Astrocyte (in vitro differentiated cells and primary cell): ENCODE results near the gene ZNF469. TPM values are rescaled to one million over a fixed set of nuclear protein-coding genes. Genes with fewer than 3 reads are reported as not detected.

Experiments used
- DNase-seq: peaks from one replicate; pipeline ENCODE4 v3.0.0-alpha.2; 2010; ENCODE audit warnings: low read depth
- FAIRE-seq: peaks from 2 replicates; lab custom pipeline; 2011; peaks lifted over from hg19 to GRCh38; lab: Jason Lieb, UNC
- H2AFZ ChIP-seq: 2 replicates; pipeline ENCODE4 v1.6.0; 2012; ENCODE audit warnings: low read depth, low read length, inconsistent platforms
- H3K27ac ChIP-seq: 2 replicates; pipeline ENCODE4 v1.5.1; 2011; ENCODE audit warnings: low read depth, low read length, inconsistent platforms
- H3K27me3 ChIP-seq: 2 replicates; pipeline ENCODE4 v1.6.0; 2011; ENCODE audit warnings: low read length, inconsistent platforms; ENCODE audit not compliant: insufficient read depth
- H3K36me3 ChIP-seq: 2 replicates; pipeline ENCODE4 v1.5.1; 2011; ENCODE audit warnings: low read length, inconsistent platforms; ENCODE audit not compliant: insufficient read depth
- H3K4me1 ChIP-seq: 2 replicates; pipeline ENCODE4 v1.5.1; 2011; ENCODE audit warnings: low read length, inconsistent platforms; ENCODE audit not compliant: insufficient read depth
- H3K4me2 ChIP-seq: 2 replicates; pipeline ENCODE4 v1.6.0; 2012; ENCODE audit warnings: low read length, inconsistent platforms
- H3K4me3 ChIP-seq: 2 replicates; pipeline ENCODE4 v1.5.1; 2011; ENCODE audit warnings: low read depth, mild to moderate bottlenecking, low read length, inconsistent platforms; ENCODE audit not compliant: insufficient read depth
- H3K79me2 ChIP-seq: 2 replicates; pipeline ENCODE4 v1.6.0; 2012; ENCODE audit warnings: mild to moderate bottlenecking, low read length, inconsistent platforms; ENCODE audit not compliant: insufficient read depth
- H3K9ac ChIP-seq: 2 replicates; pipeline ENCODE4 v1.6.0; 2012; ENCODE audit warnings: mild to moderate bottlenecking, low read length, inconsistent platforms
- H3K9me3 ChIP-seq: 2 replicates; pipeline ENCODE4 v1.5.1; 2012; ENCODE audit warnings: low read depth, mild to moderate bottlenecking, low read length, inconsistent platforms; ENCODE audit not compliant: insufficient read depth
- H4K20me1 ChIP-seq: 2 replicates; pipeline ENCODE4 v1.6.0; 2012; ENCODE audit warnings: low read length, inconsistent platforms; ENCODE audit not compliant: insufficient read depth
- H3K27ac Mint-ChIP-seq: one replicate; pipeline ENCODE4 v1.8.0; 2021; ENCODE audit warnings: mild to moderate bottlenecking, mixed read lengths; ENCODE audit not compliant: unreplicated experiment
- H3K27me3 Mint-ChIP-seq: one replicate; pipeline ENCODE4 v1.8.0; 2021; ENCODE audit warnings: low read depth, mixed read lengths; ENCODE audit not compliant: unreplicated experiment
- H3K36me3 Mint-ChIP-seq: one replicate; pipeline ENCODE4 v1.8.0; 2021; ENCODE audit warnings: low read depth, mixed read lengths; ENCODE audit not compliant: unreplicated experiment
- H3K4me1 Mint-ChIP-seq: one replicate; pipeline ENCODE4 v1.8.0; 2021; ENCODE audit warnings: low read depth, mixed read lengths; ENCODE audit not compliant: unreplicated experiment
- H3K4me3 Mint-ChIP-seq: one replicate; pipeline ENCODE4 v1.8.0; 2021; ENCODE audit warnings: mild to moderate bottlenecking, moderate library complexity, mixed read lengths; ENCODE audit not compliant: unreplicated experiment
- H3K9me3 Mint-ChIP-seq: one replicate; pipeline ENCODE4 v1.8.0; 2021; ENCODE audit warnings: mild to moderate bottlenecking, mixed read lengths; ENCODE audit not compliant: unreplicated experiment
- CTCF ChIP-seq: IDR thresholded peaks from 2 replicates; pipeline ENCODE4 v1.5.1; 2011; ENCODE audit warnings: low read depth, mild to moderate bottlenecking, inconsistent platforms, low read length, moderate library complexity; ENCODE audit not compliant: insufficient read depth
- EZH2 ChIP-seq: IDR thresholded peaks from 2 replicates; pipeline ENCODE4 v1.6.1; 2012; ENCODE audit warnings: mild to moderate bottlenecking, low read length, inconsistent platforms; ENCODE audit not compliant: insufficient read depth
- total RNA-seq: library from RNA; stranded (reverse); gene quantifications from 2 replicates; pipeline ENCODE4 v1.2.1, GENCODE V29; 2021

ZNF469 gene
- total RNA-seq, 1 donor from 2014 or later: 17.7 TPM

- Histone ChIP-seq H3K4me3 (no peak overlapping the region), H3K4me1 (peaks cover under 1% of the 10 kb centered on the region), H3K79me2 (peaks cover 2% of the 10 kb centered on the region), H3K27ac (no peak overlapping the region), H3K4me2 (no peak overlapping the region), H3K9me3 (no peaks in the 10 kb centered on the region), H3K27me3 (no peaks in the 10 kb centered on the region), H3K36me3 (no peaks in the 10 kb centered on the region), H3K9ac (no peak overlapping the region), H4K20me1 (peaks cover 51% of the 10 kb centered on the region), H2AFZ (no peak overlapping the region)
- peaks cover 4% of the 10 kb centered on the region for H3K9me3 Mint-ChIP-seq
- no peak overlapping the region for H3K27ac Mint-ChIP-seq
- H3K4me3 Mint-ChIP-seq: no peak overlapping the region
- H3K27me3 Mint-ChIP-seq: peaks cover under 1% of the 10 kb centered on the region
- no peaks in the 10 kb centered on the region for H3K4me1 Mint-ChIP-seq
- DNase-seq (peak; percentile 10), FAIRE-seq (no peak)
- no peaks in the 10 kb centered on the region for H3K36me3 Mint-ChIP-seq
- no peak for TF ChIP-seq CTCF
- TF ChIP-seq EZH2: no peak
These were observed 42.0 kb downstream of the ZNF469 start for GRCh38 chr16:88424587-88425235.

- Histone ChIP-seq H3K4me1 (peaks cover 8% of the 10 kb centered on the region), H3K9ac (no peak overlapping the region), H4K20me1 (peaks cover 39% of the 10 kb centered on the region), H3K4me2 (no peak overlapping the region), H3K79me2 (peaks cover 2% of the 10 kb centered on the region), H2AFZ (no peak overlapping the region), H3K27ac (no peak overlapping the region), H3K36me3 (no peaks in the 10 kb centered on the region), H3K27me3 (no peaks in the 10 kb centered on the region), H3K9me3 (no peaks in the 10 kb centered on the region), H3K4me3 (no peak overlapping the region)
- no peaks in the 10 kb centered on the region for H3K36me3 Mint-ChIP-seq
- no peak for FAIRE-seq
- H3K4me1 Mint-ChIP-seq: no peaks in the 10 kb centered on the region
- H3K4me3 Mint-ChIP-seq: no peak overlapping the region
- H3K27me3 Mint-ChIP-seq: peaks cover 1% of the 10 kb centered on the region
- DNase-seq: no peak
- H3K27ac Mint-ChIP-seq: no peak overlapping the region
- H3K9me3 Mint-ChIP-seq: peaks cover 4% of the 10 kb centered on the region
- TF ChIP-seq EZH2 (no peak), CTCF (no peak)
These were observed 43.3 kb downstream of the ZNF469 start for GRCh38 chr16:88426018-88426417.

- no peaks in the 10 kb centered on the region for H3K27me3 ChIP-seq
- no peak overlapping the region for H3K4me3 ChIP-seq
- peaks cover 2% of the 10 kb centered on the region for H3K79me2 ChIP-seq
- H3K9me3 ChIP-seq: no peaks in the 10 kb centered on the region
- H3K27ac Mint-ChIP-seq: no peak overlapping the region
- peaks cover 4% of the 10 kb centered on the region for H3K27me3 Mint-ChIP-seq
- peaks cover 2% of the 10 kb centered on the region for H3K36me3 Mint-ChIP-seq
- H3K36me3 ChIP-seq: no peaks in the 10 kb centered on the region
- H4K20me1 ChIP-seq: peaks cover 31% of the 10 kb centered on the region
- peaks cover 2% of the 10 kb centered on the region for H3K9me3 Mint-ChIP-seq
- no peak overlapping the region for H3K4me2 ChIP-seq
- no peaks in the 10 kb centered on the region for H3K4me1 Mint-ChIP-seq
- TF ChIP-seq CTCF: no peak
- no peak for TF ChIP-seq EZH2
- no peak overlapping the region for H3K9ac ChIP-seq
- H3K27ac ChIP-seq: no peak overlapping the region
- peaks cover 10% of the 10 kb centered on the region for H3K4me1 ChIP-seq
- DNase-seq (no peak), FAIRE-seq (no peak)
- no peak overlapping the region for H2AFZ ChIP-seq
- no peak overlapping the region for H3K4me3 Mint-ChIP-seq
These were observed 44.6 kb downstream of the ZNF469 start for GRCh38 chr16:88427376-88427775.
